SKM-1 treated with dmso at 0.1 percent for 144 hours (cell line): ENCODE data around the gene MGST2.
"Not testable (repeated sequence)": the region's sequence is repeated elsewhere in the genome, so short reads cannot be mapped to it uniquely, and the experiment has no call there.

Experiments used
- DNase-seq: peaks from one replicate; lab custom pipeline; 2025; ENCODE audit not compliant: unreplicated experiment; lab: John Stamatoyannopoulos, UW

The MGST2 gene

DNA sequence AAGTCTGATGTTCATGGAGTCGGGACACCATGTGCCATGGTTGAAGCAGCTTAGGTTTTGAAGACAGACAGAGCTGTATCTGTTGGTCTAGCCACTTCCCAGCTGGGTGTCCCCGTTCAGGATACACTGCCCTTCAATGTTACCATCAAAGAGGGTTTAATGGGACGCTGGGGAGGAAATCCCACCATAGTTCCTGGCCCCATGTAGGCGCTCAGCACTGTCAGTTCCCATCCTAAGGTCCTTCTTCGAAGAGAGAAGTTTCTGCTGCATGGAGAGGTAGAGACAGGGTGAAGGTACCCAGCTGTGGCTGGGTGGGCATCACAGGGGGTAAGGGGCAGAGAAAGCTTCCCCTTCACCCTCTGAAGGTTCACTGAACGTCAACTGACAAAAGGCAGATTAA lies 3.7 kb downstream of the MGST2 start:
- no peak for DNase-seq

- no peak for DNase-seq
Observed at GRCh38 chr4:139669890-139670289, 4.3 kb downstream of the MGST2 start.

DNA sequence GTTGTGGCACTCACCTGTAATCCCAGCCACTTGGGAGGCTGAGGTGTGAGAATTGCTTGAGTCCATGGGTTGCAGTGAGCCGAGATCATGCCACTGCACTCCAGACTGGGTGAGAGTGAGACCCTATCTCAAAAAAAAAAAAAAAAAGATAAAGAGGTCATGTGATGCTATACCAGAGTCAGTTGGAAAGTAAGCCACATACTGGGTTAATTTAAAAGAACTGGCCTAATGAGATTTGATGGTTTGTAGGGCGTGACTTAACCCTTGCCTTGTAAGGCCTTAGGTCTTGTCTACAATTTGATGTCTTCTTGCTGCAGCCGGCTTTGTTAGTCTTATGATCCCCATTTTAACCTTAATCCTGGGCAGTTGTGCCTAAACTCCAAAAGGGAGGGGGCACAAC lies 5.2 kb downstream of the MGST2 start:
- DNase-seq, result no peak

- DNase-seq, result no peak
Observed at GRCh38 chr4:139672215-139672614, 6.6 kb downstream of the MGST2 start.

- DNase-seq, result no peak
Observed at GRCh38 chr4:139672732-139673131, 7.1 kb downstream of the MGST2 start.

- DNase-seq, result peak; percentile 99
Observed at GRCh38 chr4:139674875-139675550, 9.4 kb downstream of the MGST2 start.

- peak; percentile 66 for DNase-seq
Observed at GRCh38 chr4:139675651-139676050, 10.0 kb downstream of the MGST2 start.

DNA sequence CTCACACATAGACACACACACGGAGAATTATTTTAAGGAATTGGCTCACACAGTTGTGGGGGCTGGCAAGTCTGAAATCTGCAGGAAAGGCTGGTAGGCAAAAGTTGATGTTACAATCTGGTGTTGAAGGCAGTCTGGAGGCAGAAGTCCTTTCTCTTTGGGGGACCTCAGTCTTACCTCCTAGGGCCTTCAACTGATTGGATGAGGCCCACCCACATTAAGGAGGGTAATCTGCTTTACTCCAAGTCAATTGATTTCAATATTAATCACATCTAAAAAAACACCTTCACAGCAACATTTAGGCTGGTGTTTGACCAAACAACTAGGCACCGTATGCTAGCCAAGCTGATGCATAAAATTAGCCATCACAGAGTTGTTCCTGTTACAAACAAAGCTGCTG lies 10.7 kb downstream of the MGST2 start:
- DNase-seq, result no peak

DNA sequence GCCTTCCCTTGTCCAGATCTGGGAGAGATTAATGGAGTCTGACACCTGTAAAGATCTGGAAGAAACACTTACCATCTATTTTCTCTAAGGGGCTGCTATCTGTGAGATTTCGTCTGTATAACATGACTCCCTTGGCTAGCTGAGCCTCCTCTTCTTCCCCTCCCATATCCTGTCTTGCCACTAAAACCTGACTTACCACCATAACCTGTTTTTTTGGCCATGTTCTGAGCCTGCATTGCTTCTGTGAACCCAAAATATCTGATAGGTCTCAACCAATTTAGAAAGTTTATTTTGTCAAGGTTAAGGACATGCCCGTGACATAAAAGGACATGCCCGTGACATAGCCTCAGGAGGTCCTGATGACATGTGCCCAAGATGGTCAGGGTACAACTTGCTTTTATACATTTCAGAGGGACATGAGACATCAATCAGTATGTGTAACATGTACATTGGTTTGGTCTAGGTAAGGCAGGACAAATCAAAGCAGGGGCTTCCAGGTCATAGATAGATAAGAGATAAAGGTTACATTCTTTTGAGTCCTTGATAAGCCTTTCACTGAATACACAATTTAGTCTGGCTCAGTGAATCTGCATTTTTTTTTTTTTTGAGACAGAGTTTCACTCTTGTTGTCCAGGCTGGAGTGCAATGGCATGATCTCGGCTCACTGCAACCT lies 11.4 kb downstream of the MGST2 start:
- DNase-seq, result no peak

DNA sequence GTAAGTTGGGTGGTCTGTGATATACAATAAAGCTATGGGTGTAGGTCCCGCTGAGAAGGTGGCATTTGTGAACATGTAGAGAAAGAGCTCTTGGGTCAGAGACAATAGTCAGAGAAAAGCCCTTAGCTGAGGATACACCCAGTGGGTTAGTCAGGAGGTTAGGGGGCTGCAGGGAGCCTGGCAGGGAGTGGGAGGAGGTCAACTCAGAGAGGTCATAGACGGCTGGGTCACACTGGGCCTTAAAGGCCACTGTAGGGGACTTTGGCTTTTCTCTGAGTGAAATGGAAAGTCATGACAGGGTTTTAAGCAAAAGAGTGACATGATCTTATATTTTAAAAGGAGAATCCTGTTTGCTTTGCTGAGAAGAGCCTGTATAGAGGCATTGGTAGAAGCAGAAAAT lies 16.7 kb downstream of the MGST2 start:
- DNase-seq, result no peak

DNA sequence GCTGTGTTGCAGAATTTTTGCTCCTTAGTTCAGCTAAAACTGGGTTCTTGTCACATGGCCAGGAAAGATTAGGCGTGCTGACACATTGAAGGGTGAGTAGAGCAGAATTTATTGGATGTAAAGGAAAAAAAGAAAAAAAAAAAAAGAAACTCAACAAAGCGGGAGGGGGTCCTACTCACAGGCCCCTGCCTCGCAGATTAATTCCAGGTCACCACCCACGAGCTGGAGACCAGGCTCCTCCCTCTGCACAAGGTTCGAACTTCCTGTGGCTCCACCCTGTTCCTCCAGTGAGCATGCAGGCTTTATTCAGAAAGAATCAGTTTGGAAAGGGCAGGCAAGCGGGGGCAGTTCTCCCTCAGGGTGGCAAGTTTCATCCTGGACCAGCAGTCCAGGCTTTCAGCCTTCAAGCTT lies 17.1 kb downstream of the MGST2 start:
- no peak for DNase-seq

GRCh38 chr4:139684351-139684750 lies 18.7 kb downstream of the MGST2 start:
- no peak for DNase-seq

DNA sequence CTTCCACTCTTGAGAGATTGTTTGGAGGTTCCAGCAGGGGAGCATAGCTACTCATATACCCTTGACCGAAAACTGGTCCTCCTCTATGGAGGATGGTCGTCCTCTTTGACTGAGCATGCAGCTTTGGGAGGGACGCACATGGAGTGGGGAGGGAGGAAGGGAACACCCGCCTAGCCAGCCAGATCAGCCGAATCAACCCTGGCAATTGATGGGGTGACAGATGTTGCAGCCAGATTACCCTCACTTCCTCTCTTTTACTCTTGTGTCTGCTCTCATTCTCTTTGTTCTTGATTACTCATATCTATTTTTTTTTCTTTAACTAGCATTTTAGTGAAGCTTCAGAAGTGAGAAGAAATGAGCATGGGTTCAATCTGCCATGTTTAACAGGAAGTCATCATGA lies 19.6 kb downstream of the MGST2 start:
- no peak for DNase-seq

DNA sequence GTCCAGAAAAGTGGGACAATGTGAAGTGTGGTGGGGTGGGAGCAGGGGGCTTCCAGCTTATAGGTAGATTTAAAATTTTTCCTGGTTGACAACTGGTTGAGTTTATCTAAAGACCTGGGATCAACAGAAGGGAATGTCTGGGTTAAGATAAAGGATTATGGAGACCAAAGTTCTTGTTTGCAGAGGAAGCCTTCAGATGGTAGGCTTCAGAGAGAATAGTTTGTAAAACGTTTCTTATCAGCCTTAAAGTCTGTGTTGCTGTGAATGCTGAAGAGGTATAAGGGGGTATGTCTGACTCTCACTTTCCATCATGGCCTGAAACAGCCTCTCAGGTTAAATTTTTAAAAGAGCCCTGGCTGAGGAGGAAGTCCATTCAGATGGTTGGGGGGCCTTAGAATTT lies 20.5 kb downstream of the MGST2 start:
- no peak for DNase-seq

DNA sequence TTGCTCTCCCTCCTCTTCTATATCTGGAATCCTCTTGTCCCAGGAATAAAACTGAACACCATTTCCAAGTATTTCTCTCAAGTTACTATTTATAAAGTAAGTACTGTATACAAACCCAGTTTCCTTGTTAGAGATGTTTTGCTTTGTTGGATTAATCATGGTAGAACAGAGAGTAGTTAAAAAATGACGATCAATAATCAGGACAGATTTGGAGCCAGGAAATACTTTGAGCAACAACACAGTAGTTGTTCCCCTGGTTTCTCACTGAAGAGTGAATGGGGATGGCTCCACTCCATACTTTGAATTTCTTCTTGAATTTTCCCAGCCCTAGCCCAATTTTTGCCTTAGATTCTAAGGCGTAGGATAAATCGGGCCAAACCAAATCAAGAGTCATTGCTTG lies 21.4 kb downstream of the MGST2 start:
- DNase-seq, result no peak

GRCh38 chr4:139689093-139689722 lies 23.6 kb downstream of the MGST2 start:
- DNase-seq, result no peak

DNA sequence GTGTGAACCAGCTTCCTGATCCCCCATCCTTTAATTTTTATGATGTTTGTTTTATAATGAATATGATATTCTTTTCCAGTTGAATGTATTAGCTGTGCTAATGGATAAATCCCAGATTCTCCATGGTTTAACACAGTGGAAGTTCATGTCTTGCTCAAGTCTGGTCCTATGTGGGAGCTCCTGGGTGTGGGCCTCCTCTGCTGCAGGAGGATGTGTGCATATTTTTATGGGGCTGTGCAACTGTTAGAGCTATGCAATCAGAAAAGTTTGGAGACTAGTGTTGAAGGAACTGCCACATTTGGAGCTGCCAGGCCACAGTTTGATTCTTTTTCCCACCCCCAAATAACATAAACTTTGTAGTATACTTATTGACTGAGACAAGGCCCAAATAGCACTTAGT lies 24.8 kb downstream of the MGST2 start:
- no peak for DNase-seq

DNA sequence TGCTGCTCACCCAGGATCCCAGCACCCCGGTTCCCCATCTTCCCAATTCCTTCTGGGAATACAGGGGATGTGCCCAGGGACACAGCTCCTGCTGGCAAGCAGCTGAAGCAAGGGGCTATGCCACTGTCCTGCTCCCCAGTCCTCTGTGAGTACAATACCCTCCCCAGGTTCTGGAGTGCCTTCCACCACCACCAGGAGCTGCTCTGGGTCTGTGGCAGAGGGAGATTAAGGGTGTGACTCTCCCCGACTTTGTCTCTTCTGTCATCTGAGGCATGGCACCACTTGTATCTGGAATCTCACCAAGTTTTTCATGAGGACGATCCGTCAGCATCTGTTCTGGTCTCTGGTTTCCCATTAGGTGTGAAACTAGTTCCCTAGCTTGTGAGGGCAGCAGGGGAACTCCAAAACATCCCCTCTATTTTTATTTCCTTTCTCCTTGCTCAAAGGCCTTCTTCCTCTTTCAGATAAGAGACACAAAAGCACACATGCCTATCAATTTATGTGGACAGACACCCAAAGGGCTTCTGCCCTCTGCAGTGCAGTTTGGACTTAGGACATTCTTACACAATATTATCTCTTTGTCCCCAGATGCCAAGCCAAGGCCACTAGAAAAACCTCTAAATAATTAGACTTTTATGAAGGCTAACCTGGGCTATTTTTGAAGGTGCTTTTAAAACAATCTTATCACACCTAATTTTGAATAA lies 26.8 kb downstream of the MGST2 start:
- DNase-seq, result no peak

- no peak for DNase-seq
Observed at GRCh38 chr4:139694522-139695107, 29.0 kb downstream of the MGST2 start.

DNA sequence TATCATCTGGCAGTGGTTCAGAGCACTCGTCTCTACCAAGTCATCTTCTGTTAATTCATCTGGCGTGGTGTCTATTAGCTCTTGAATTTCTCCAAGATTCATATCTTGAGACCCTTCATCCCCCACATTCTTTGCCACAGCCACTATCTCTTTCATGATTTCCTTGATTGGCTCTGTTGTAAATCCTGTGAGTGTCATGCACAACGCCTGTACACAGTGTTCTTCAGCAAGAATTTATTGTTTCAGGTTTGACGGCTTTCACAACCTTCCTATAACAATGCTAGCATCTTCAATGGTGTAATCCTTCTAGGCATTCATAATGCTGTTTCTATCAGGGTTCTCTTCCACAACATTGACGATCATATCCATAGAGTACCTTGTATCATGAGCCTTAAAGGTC lies 30.9 kb downstream of the MGST2 start:
- DNase-seq, result no peak

- DNase-seq, result not testable (repeated sequence)
Observed at GRCh38 chr4:139698167-139698925, 32.7 kb downstream of the MGST2 start.
